ENCODE results near the gene BSX.

BSX gene

DNA sequence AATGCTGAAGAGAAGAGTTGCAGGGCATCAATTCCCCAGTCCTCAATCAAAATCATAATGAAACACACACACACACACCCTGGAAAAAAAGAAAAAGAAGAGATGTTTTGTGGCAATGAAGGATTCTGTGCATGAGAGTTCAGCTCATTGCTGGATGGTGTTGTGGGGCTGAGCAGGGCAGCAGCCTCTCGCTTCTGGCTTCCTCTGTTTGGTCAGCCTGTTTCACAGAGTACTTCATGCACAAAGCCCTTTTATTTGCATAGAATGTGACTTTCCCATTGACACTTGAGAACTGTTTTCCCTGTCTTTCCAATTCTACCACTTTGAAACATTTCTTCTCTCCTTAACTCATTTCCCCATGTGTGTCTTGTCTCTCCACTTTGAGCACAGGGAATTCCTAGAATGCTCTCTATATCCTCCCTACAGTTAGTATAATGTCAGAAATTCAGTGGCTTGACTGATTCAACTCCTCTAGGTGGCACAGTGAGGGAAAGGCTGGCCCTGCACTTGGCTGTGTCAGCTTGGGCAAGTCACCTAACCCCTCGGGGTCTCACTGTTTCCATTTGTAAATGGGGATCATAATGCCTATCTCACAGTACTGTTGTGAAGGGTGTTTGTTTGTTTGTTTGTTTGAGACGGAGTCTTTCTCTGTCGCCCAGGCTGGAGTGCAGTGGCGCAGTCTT, 25.4 kb upstream of the BSX start:
- Histone ChIP-seq H3K27me3 (ENCODE audit: insufficient read depth, poor library complexity, severe bottlenecking) (peaks cover 4% of the 10 kb centered on the region), H3K4me3 (replicated peaks; ENCODE audit: insufficient read depth, low read length) (no peak overlapping the region), H3K27ac (replicated peaks) (no peak overlapping the region)
- TF ChIP-seq, protein P1, sequence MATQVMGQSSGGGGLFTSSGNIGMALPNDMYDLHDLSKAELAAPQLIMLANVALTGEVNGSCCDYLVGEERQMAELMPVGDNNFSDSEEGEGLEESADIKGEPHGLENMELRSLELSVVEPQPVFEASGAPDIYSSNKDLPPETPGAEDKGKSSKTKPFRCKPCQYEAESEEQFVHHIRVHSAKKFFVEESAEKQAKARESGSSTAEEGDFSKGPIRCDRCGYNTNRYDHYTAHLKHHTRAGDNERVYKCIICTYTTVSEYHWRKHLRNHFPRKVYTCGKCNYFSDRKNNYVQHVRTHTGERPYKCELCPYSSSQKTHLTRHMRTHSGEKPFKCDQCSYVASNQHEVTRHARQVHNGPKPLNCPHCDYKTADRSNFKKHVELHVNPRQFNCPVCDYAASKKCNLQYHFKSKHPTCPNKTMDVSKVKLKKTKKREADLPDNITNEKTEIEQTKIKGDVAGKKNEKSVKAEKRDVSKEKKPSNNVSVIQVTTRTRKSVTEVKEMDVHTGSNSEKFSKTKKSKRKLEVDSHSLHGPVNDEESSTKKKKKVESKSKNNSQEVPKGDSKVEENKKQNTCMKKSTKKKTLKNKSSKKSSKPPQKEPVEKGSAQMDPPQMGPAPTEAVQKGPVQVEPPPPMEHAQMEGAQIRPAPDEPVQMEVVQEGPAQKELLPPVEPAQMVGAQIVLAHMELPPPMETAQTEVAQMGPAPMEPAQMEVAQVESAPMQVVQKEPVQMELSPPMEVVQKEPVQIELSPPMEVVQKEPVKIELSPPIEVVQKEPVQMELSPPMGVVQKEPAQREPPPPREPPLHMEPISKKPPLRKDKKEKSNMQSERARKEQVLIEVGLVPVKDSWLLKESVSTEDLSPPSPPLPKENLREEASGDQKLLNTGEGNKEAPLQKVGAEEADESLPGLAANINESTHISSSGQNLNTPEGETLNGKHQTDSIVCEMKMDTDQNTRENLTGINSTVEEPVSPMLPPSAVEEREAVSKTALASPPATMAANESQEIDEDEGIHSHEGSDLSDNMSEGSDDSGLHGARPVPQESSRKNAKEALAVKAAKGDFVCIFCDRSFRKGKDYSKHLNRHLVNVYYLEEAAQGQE (IDR thresholded peaks at IDR 0.05; ENCODE audit: insufficient replicate concordance, low read depth), result no peak
- TF ChIP-seq, protein P2, sequence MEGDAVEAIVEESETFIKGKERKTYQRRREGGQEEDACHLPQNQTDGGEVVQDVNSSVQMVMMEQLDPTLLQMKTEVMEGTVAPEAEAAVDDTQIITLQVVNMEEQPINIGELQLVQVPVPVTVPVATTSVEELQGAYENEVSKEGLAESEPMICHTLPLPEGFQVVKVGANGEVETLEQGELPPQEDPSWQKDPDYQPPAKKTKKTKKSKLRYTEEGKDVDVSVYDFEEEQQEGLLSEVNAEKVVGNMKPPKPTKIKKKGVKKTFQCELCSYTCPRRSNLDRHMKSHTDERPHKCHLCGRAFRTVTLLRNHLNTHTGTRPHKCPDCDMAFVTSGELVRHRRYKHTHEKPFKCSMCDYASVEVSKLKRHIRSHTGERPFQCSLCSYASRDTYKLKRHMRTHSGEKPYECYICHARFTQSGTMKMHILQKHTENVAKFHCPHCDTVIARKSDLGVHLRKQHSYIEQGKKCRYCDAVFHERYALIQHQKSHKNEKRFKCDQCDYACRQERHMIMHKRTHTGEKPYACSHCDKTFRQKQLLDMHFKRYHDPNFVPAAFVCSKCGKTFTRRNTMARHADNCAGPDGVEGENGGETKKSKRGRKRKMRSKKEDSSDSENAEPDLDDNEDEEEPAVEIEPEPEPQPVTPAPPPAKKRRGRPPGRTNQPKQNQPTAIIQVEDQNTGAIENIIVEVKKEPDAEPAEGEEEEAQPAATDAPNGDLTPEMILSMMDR (IDR thresholded peaks at IDR 0.05; ENCODE audit: insufficient read depth, low read length), result no peak
- TF ChIP-seq SPI1 (IDR thresholded peaks at IDR 0.05; ENCODE audit: borderline replicate concordance, low read depth) (no peak), GABPA (IDR thresholded peaks at IDR 0.05; ENCODE audit: low read depth) (no peak), POLR2AphosphoS5 (IDR thresholded peaks at IDR 0.05; ENCODE audit: low read depth) (no peak)
- no peak for DNase-seq (ENCODE audit: low read depth in 1 of 2, low spot score in 1 of 2)

DNA sequence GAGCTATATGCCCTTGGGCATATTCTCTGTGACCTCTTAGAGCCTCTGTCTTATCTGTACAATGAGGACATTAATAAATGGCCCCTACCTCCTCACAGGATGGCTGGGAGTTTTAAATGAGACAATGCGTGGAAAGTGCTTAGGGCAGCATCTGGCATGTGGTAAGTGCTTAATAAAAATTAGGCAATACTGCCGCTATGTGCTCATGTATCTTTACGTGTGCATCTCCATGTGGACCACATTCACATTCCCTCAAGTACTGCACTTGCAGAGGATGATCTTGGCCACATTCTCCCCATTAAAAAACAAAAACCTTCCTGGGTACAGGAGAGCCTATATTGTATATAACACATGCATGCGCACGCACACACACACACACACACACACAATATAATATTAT, 19.1 kb upstream of the BSX start:
- TF ChIP-seq GABPA (IDR thresholded peaks at IDR 0.05; ENCODE audit: low read depth), result no peak
- TF ChIP-seq, protein P2 (IDR thresholded peaks at IDR 0.05; ENCODE audit: insufficient read depth, low read length), result no peak
- no peak for TF ChIP-seq POLR2AphosphoS5 (IDR thresholded peaks at IDR 0.05; ENCODE audit: low read depth)
- TF ChIP-seq, protein P1 (IDR thresholded peaks at IDR 0.05; ENCODE audit: insufficient replicate concordance, low read depth), result no peak
- TF ChIP-seq SPI1 (IDR thresholded peaks at IDR 0.05; ENCODE audit: borderline replicate concordance, low read depth), result no peak
- no peak overlapping the region for H3K27ac ChIP-seq (replicated peaks)
- DNase-seq (ENCODE audit: low read depth in 1 of 2, low spot score in 1 of 2), result no peak
- no peak overlapping the region for H3K4me3 ChIP-seq (replicated peaks; ENCODE audit: insufficient read depth, low read length)
- peaks cover 5% of the 10 kb centered on the region for H3K27me3 ChIP-seq (ENCODE audit: insufficient read depth, poor library complexity, severe bottlenecking)

DNA sequence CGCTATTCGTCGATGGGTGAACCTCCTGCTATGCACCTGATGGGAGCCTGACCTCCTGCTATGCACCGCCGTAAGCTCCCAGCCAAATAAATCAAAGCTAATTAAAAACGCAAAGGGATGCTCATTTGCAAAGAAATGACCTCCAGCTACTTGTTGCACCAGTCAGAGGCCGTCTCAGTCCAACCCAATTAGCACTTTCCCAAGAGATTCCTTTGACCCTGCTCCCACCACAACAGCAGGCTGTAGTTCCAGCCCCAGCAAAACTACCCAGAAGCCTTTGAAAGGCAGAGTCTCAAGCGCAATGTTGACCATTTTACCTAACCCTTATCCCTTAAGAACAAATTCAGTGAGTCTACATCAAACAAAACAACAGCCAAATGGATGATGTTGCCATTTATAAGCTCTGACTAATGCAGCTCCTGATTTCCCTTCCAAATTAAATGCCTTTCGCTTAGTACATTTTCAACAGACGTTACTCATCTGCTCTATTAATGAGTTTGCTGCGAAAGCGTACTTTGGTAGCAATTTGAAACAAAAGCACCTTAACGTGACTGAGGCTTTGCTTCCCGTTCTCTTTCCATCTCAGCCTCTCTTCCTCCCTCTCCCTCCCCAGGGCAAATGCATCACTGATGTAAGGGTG, 17.2 kb upstream of the BSX start:
- TF ChIP-seq, protein P1 (IDR thresholded peaks at IDR 0.05; ENCODE audit: insufficient replicate concordance, low read depth), result no peak
- no peak for TF ChIP-seq SPI1 (IDR thresholded peaks at IDR 0.05; ENCODE audit: borderline replicate concordance, low read depth)
- TF ChIP-seq, protein P2 (IDR thresholded peaks at IDR 0.05; ENCODE audit: insufficient read depth, low read length), result no peak
- no peak for TF ChIP-seq GABPA (IDR thresholded peaks at IDR 0.05; ENCODE audit: low read depth)
- no peak for TF ChIP-seq POLR2AphosphoS5 (IDR thresholded peaks at IDR 0.05; ENCODE audit: low read depth)
- H3K27me3 ChIP-seq (ENCODE audit: insufficient read depth, poor library complexity, severe bottlenecking), result peaks cover 7% of the 10 kb centered on the region
- no peak overlapping the region for H3K4me3 ChIP-seq (replicated peaks; ENCODE audit: insufficient read depth, low read length)
- no peak overlapping the region for H3K27ac ChIP-seq (replicated peaks)
- no peak for DNase-seq (ENCODE audit: low read depth in 1 of 2, low spot score in 1 of 2)
